Mucosa of descending colon (tissue), 3 donors: ENCODE results near the gene SPRN. TPM values are rescaled to one million over a fixed set of nuclear protein-coding genes. Genes with fewer than 3 reads are reported as not detected.

Experiments
- ATAC-seq: fragments of 200-7000 bp; cut with Tn5 transposase; one replicate; pipeline ENCODE4 v1.9.1; 2020; ENCODE audit warnings: mild to moderate bottlenecking, moderate library complexity
- DNase-seq, 3 donors: peaks; one replicate each; pipeline ENCODE4 v3.0.0-alpha.2; 2020
- H3K36me3 ChIP-seq: fragments of 200-600 bp; one replicate; pipeline ENCODE4 v1.8.0; 2021; ENCODE audit warnings: low read depth, mild to moderate bottlenecking
- H3K4me1 ChIP-seq: fragments of 200-600 bp; one replicate; pipeline ENCODE4 v1.8.0; 2021; ENCODE audit warnings: low read depth, mild to moderate bottlenecking
- H3K4me3 ChIP-seq: fragments of 200-600 bp; one replicate; pipeline ENCODE4 v1.8.0; 2021; ENCODE audit warnings: mild to moderate bottlenecking
- H3K9me3 ChIP-seq: fragments of 200-600 bp; one replicate; pipeline ENCODE4 v1.8.0; 2021; ENCODE audit warnings: mild to moderate bottlenecking
- CTCF ChIP-seq: fragments of 200-600 bp; IDR thresholded peaks from one replicate; pipeline ENCODE4 v1.8.0; 2022; ENCODE audit warnings: antibody characterized with exemption, mild to moderate bottlenecking
- intact Hi-C, 2 donors: fragments of 100-400 bp; cut with DNase I in 1 of 2; cut with micrococcal nuclease in 1 of 2; formaldehyde crosslinking; loops; one replicate each; pipeline versions ENCODE4 v1.11.0 to v1.11.1; 2022; cut with DNase I, micrococcal nuclease
- total RNA-seq, 3 donors: library from RNA; stranded (reverse); fragmentation: NEBNext Ultra II Directional in 2 of 3; extraction: Animal tissue kit (Norgen Biotek cat#: 25700) in 2 of 3; gene quantifications; one replicate each; pipeline versions ENCODE4 v1.2.1 to v1.2.4, GENCODE V29; 2021 to 2023
- donor health status: DM: no; HTN: no; CAD: no; lungs with moderate emphysema.
- donor health status: DM: no; HTN: no; CAD: no.
- donor health status: DM: no; HTN: yes; CAD: no.

The SPRN gene
- total RNA-seq, 3 donors from 2014 or later: 0.25 TPM; not detected in 2

- peaks cover 13% of the 10 kb centered on the region for H3K4me1 ChIP-seq
- H3K9me3 ChIP-seq: no peaks in the 10 kb centered on the region
- no peak for DNase-seq
- ATAC-seq: no peak
- no peak overlapping the region for H3K4me3 ChIP-seq
- intact Hi-C loops: no loop called here
- no peaks in the 10 kb centered on the region for H3K36me3 ChIP-seq
- TF ChIP-seq CTCF: no peak
These were observed 43.4 kb downstream of the SPRN start for GRCh38 chr10:133381036-133381435.

GRCh38 chr10:133379801-133380666 lies 44.4 kb downstream of the SPRN start:
- ATAC-seq (no peak), DNase-seq (peak in 2 of 3 donors; percentile 66 to 78)
- Histone ChIP-seq H3K9me3 (no peaks in the 10 kb centered on the region), H3K36me3 (no peaks in the 10 kb centered on the region), H3K4me3 (no peak overlapping the region), H3K4me1 (peaks cover 13% of the 10 kb centered on the region)
- no peak for TF ChIP-seq CTCF
- intact Hi-C loops: no loop called here

GRCh38 chr10:133379152-133379800 lies 45.1 kb downstream of the SPRN start, which contains the start of gene PAOX:
PAOX (plus strand) TSS chr10:133379262; CDS start chr10:133379317, 55 bp downstream.
- no peaks in the 10 kb centered on the region for H3K9me3 ChIP-seq
- TF ChIP-seq CTCF: no peak
- H3K36me3 ChIP-seq: no peaks in the 10 kb centered on the region
- peak within 1 kb of the TSS; percentile 54 for H3K4me3 ChIP-seq
- intact Hi-C loops: no loop called here
- H3K4me1 ChIP-seq: peaks cover 13% of the 10 kb centered on the region
- DNase-seq (peak; percentile 72 to 87 (median 82)), ATAC-seq (peak; percentile 66)

- Histone ChIP-seq H3K4me1 (peaks cover 13% of the 10 kb centered on the region), H3K36me3 (no peaks in the 10 kb centered on the region), H3K4me3 (peak overlapping the region; percentile 54), H3K9me3 (no peaks in the 10 kb centered on the region)
- intact Hi-C loops: no loop called here
- DNase-seq (peak; percentile 85 to 91 (median 88)), ATAC-seq (peak; percentile 80)
- no peak for TF ChIP-seq CTCF
These were observed 46.0 kb downstream of the SPRN start for GRCh38 chr10:133378251-133379096.

- Histone ChIP-seq H3K36me3 (no peaks in the 10 kb centered on the region), H3K4me3 (no peak overlapping the region), H3K9me3 (no peaks in the 10 kb centered on the region), H3K4me1 (peaks cover 13% of the 10 kb centered on the region)
- no peak for ATAC-seq
- DNase-seq: peak in 2 of 3 donors; percentile 52 to 69
- intact Hi-C loops: no loop called here
- TF ChIP-seq CTCF: no peak
These were observed 46.6 kb downstream of the SPRN start for GRCh38 chr10:133377818-133378250.
